Measurements from ENCODE around the gene BMAL1. TPM values are rescaled to one million over a fixed set of nuclear protein-coding genes. Genes with fewer than 3 reads are reported as not detected.

Gene BMAL1
- total RNA-seq, 4 donors from 2014 or later, result 27.7 to 81.8 (median 41.0) TPM

DNA sequence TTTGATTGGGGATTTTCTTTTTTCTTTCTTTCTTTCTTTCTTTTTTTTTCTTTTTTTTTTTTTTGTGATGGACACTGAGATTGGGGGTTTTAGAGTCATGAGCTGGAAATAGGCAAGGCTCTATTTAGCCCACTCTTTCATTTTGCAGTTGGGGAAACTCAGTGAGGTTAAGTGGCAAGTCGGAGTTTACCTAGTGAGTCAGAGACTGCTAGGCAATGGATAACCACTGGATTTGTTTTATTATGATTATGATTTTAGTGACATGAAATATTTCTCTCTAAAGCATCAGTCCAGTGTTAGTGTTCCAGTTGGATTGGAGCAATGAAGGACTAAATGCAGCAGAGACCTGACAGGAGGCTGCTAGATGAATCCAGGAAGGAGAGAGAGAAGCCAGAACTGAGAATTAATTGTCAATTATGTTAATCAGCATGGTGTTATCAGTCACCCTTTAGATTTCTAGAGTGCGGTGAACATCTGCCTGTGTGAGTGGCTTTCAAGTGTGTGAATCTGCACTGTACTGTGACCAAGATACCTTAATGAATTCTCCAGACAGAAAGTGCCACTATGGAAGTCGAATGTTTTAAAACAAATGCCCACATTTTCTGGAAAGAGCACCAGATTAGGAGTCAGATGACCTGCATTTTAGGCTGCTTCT is 10.9 kb downstream of the BMAL1 start:
- in situ Hi-C loops (cut with MboI; ENCODE audit: low sequenced_read_pairs in 4 of 4) (loop anchor here in 1 of 4 donors (10.0 kb wide), 1 partner anchor 46 kb away; no protein-coding TSS in a partner anchor), intact Hi-C loops (cut with DNase I; ENCODE audit: low total_unique reads) (no loop called here)
- Histone ChIP-seq H3K4me1 (peaks cover 57 to 86% of the 10 kb centered on the region in 2 donors), H3K9me3 (no peaks in the 10 kb centered on the region), H3K36me3 (no peaks in the 10 kb centered on the region), H3K27ac (peak overlapping the region in 3 of 4 donors; percentile 72 to 82 (median 75)), H3K4me3 (no peak overlapping the region), H3K27me3 (no peaks in the 10 kb centered on the region)
- DNase-seq (no peak), ATAC-seq (no peak)
- TF ChIP-seq, protein P1, sequence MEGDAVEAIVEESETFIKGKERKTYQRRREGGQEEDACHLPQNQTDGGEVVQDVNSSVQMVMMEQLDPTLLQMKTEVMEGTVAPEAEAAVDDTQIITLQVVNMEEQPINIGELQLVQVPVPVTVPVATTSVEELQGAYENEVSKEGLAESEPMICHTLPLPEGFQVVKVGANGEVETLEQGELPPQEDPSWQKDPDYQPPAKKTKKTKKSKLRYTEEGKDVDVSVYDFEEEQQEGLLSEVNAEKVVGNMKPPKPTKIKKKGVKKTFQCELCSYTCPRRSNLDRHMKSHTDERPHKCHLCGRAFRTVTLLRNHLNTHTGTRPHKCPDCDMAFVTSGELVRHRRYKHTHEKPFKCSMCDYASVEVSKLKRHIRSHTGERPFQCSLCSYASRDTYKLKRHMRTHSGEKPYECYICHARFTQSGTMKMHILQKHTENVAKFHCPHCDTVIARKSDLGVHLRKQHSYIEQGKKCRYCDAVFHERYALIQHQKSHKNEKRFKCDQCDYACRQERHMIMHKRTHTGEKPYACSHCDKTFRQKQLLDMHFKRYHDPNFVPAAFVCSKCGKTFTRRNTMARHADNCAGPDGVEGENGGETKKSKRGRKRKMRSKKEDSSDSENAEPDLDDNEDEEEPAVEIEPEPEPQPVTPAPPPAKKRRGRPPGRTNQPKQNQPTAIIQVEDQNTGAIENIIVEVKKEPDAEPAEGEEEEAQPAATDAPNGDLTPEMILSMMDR (IDR thresholded peaks at IDR 0.05 in 4 of 5, conservative IDR thresholded peaks at IDR 0.05 in 1 of 5), result no peak
- TF ChIP-seq POLR2A (IDR thresholded peaks at IDR 0.05), result no peak

DNA sequence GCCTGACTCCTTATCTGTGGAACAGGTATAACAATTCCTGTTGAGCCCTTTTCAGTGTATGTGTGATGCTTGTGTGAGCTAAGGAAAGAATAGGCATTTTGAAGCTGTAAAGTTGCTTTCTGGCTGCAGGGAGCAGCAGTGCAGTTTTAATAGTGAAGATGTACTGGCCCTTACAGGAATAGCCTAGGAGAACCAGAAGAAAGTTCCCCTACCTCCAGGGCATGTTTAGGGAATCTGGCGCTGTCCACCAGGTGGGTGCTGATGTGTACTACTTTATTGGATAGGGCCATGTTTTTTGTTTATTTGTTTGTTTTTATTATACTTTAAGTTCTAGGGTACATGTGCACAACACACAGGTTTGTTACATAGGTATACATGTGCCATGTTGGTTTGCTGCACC is 11.5 kb downstream of the BMAL1 start:
- no peak for TF ChIP-seq POLR2A (IDR thresholded peaks at IDR 0.05)
- TF ChIP-seq, protein P1 (IDR thresholded peaks at IDR 0.05 in 4 of 5, conservative IDR thresholded peaks at IDR 0.05 in 1 of 5), result no peak
- H3K4me1 ChIP-seq, result peaks cover 57 to 85% of the 10 kb centered on the region in 2 donors
- peak overlapping the region in 1 of 4 donors; percentile 82 for H3K27ac ChIP-seq
- intact Hi-C loops (cut with DNase I; ENCODE audit: low total_unique reads) (no loop called here), in situ Hi-C loops (cut with MboI; ENCODE audit: low sequenced_read_pairs in 4 of 4) (loop anchor here in 1 of 4 donors (10.0 kb wide), 1 partner anchor 46 kb away; no protein-coding TSS in a partner anchor)
- DNase-seq (no peak), ATAC-seq (no peak)
- no peaks in the 10 kb centered on the region for H3K27me3 ChIP-seq
- H3K4me3 ChIP-seq, result no peak overlapping the region
- H3K9me3 ChIP-seq, result no peaks in the 10 kb centered on the region
- H3K36me3 ChIP-seq, result no peaks in the 10 kb centered on the region

DNA sequence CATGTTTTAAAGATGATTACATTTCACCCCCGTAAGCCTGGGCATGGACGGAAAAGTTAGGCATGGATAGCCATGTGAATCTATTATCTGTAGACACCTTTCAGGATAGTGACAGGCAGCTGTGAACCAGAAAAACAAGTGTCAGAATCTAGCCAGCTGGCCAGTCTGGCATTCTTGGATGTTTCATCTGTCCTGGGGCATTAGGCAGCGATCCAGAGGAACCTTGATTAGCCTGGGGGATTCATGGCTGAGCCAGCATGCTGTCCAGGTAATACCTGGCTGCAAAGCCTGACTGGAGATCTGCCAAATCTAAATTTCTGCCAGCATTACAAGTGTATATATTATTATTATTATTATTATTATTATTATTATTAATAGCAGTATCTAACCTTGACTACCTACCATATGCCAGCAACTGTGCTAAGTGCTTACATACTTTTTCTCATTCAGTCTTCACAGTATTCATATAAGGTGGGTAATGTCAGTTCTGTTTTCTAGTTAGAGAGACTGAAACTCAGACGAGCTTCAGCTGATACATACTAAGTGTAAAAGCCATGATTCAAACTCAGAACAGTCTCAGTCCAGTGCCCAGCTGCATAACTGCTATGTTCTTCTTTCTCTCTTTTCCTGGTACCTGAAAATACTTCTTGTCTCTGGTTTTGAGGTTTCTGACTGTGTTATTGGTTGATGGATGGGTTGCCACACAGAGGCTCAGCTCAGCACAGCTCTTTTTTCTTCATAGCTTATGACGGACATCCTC is 12.8 kb downstream of the BMAL1 start:
- no peak overlapping the region for H3K27ac ChIP-seq
- H3K4me1 ChIP-seq, result peaks cover 59 to 88% of the 10 kb centered on the region in 2 donors
- H3K36me3 ChIP-seq, result no peaks in the 10 kb centered on the region
- in situ Hi-C loops (cut with MboI; ENCODE audit: low sequenced_read_pairs in 4 of 4) (no loop called here), intact Hi-C loops (cut with DNase I; ENCODE audit: low total_unique reads) (no loop called here)
- ATAC-seq, result no peak
- no peak for TF ChIP-seq POLR2A (IDR thresholded peaks at IDR 0.05)
- TF ChIP-seq, protein P1 (IDR thresholded peaks at IDR 0.05 in 4 of 5, conservative IDR thresholded peaks at IDR 0.05 in 1 of 5), result no peak
- no peaks in the 10 kb centered on the region for H3K9me3 ChIP-seq
- H3K27me3 ChIP-seq, result no peaks in the 10 kb centered on the region
- no peak for DNase-seq
- no peak overlapping the region for H3K4me3 ChIP-seq

DNA sequence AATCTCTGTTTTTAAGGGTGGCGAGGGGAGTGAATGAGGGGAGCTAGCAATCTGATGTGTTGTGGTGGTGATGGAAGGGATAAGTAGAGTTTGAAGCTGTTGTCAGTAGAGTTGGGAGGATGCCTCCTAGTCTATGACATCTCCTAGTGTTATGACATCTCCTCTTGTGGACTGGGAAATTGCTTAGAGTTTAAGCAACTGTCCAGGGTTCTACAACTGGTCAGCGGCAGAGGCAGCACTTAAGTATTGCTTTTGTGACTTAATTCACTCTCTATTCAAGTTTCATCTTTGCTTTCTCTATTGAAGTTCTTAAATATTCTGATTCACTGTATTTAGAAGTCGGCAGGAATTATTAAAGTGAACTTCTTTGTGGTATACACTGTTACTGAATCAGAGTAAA is 13.8 kb downstream of the BMAL1 start:
- Histone ChIP-seq H3K36me3 (no peaks in the 10 kb centered on the region), H3K27me3 (no peaks in the 10 kb centered on the region), H3K4me1 (peaks cover 57 to 84% of the 10 kb centered on the region in 2 donors), H3K9me3 (no peaks in the 10 kb centered on the region), H3K27ac (no peak overlapping the region), H3K4me3 (no peak overlapping the region)
- TF ChIP-seq, protein P1 (IDR thresholded peaks at IDR 0.05 in 4 of 5, conservative IDR thresholded peaks at IDR 0.05 in 1 of 5), result no peak
- TF ChIP-seq POLR2A (IDR thresholded peaks at IDR 0.05), result no peak
- intact Hi-C loops (cut with DNase I; ENCODE audit: low total_unique reads) (no loop called here), in situ Hi-C loops (cut with MboI; ENCODE audit: low sequenced_read_pairs in 4 of 4) (no loop called here)
- no peak for ATAC-seq
- DNase-seq, result no peak

Data from gastrocnemius medialis (tissue), 4 donors.